ENCODE data around the gene MCF2L2.

MCF2L2 gene

DNA sequence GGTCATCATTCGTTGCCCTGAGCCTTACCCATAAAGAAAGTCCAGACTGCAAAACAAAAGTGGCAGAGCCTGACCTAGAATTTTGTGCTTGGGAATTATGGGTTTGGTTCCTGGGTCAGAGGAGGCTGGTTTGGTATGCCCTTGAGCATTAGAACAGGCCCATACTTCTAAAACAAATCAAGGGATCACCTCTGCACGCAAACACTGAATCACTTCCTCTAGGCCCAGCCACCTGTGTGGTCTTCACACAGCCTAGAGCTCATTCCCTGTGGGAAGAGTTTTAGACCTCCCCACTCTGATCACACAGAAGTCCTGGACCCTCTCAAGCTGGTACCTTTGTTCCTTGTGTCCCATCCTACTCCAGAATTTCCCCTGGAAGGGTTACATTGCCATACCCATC lies 116.0 kb downstream of the MCF2L2 start:
- H3K27ac ChIP-seq: no peak overlapping the region
- no peak for TF ChIP-seq ZFX (IDR thresholded peaks at IDR 0.05; ENCODE audit: borderline replicate concordance)
- TF ChIP-seq, protein P1, sequence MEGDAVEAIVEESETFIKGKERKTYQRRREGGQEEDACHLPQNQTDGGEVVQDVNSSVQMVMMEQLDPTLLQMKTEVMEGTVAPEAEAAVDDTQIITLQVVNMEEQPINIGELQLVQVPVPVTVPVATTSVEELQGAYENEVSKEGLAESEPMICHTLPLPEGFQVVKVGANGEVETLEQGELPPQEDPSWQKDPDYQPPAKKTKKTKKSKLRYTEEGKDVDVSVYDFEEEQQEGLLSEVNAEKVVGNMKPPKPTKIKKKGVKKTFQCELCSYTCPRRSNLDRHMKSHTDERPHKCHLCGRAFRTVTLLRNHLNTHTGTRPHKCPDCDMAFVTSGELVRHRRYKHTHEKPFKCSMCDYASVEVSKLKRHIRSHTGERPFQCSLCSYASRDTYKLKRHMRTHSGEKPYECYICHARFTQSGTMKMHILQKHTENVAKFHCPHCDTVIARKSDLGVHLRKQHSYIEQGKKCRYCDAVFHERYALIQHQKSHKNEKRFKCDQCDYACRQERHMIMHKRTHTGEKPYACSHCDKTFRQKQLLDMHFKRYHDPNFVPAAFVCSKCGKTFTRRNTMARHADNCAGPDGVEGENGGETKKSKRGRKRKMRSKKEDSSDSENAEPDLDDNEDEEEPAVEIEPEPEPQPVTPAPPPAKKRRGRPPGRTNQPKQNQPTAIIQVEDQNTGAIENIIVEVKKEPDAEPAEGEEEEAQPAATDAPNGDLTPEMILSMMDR (IDR thresholded peaks at IDR 0.05): no peak

DNA sequence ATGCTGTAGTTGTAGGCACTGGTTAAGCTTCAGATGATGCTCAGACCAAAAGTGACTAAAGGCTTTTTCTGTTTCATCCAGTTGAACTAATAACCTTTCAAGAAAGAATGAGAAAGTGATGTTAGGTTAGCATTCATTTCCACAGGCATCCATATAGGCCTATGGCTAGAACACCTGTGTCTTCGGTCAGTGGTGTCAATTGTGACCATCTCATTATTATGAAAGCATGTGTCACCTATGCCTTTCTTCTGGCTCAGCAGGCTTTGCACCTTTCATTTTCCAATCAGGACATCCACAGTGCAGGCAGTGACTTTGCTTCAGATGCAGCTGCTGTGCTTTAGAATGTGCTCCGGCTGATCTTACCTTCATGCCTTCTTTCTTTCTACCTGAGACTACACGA lies 117.5 kb downstream of the MCF2L2 start:
- no peak for TF ChIP-seq ZFX (IDR thresholded peaks at IDR 0.05; ENCODE audit: borderline replicate concordance)
- TF ChIP-seq, protein P1 (IDR thresholded peaks at IDR 0.05): no peak
- H3K27ac ChIP-seq: no peak overlapping the region

DNA sequence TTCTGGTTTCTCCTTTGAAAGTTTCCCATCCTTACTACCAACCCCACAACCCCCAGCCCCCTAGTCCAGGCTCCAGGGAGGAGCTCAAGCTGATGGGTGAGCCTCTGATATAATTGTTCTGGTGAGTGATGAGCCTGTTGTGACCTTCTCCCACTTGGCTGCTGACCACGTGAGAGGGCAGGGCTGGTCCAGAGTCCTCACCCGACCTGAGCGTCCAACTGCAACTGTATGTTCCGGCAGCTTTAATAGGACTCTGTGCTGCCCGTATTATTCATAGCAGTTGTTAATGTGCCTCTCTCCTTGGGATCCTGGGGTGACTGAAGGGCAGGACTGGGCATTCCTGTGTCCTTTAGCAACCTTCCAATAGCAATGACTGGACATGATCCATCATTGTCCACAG lies 119.1 kb downstream of the MCF2L2 start:
- TF ChIP-seq, protein P1 (IDR thresholded peaks at IDR 0.05): no peak
- no peak for TF ChIP-seq ZFX (IDR thresholded peaks at IDR 0.05; ENCODE audit: borderline replicate concordance)
- H3K27ac ChIP-seq: no peak overlapping the region

DNA sequence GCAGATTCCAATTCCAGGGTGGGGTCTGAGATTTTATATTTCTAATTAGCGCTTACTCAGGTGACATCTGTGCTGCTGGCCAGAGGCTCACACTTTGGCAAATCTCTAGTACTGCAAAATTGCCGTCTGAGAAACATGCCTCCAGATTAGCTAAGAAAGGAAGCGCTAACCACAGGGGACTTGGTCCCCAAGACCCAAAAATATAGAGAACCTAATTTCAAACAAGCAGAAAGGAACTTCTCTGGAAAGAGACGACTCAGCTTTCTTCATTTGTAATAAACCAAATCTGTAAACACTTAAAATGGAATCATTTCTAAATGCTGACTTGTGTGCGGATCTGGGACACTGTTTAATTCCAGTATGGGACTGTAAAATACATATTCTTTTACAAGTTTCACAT lies 119.7 kb downstream of the MCF2L2 start:
- no peak overlapping the region for H3K27ac ChIP-seq
- no peak for TF ChIP-seq ZFX (IDR thresholded peaks at IDR 0.05; ENCODE audit: borderline replicate concordance)
- TF ChIP-seq, protein P1 (IDR thresholded peaks at IDR 0.05): no peak

DNA sequence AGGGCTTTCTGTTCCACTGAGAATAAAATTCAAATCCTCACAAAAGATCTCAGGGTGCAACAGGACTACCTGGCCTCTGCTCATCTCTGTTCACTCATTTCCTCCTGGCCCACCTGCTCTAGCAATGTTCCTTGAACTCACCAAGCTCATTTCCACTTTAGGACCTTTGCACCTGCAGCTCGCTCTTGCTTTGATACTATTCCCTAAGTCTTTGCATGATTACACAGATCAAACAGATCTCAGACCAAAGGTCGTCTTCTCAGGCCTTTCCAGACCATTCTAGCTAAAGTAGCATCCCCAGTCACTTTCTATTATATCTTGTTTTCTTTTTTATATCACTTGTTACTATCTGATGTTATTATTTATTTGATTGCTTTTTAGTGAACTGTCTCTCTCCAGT lies 120.7 kb downstream of the MCF2L2 start:
- TF ChIP-seq ZFX (IDR thresholded peaks at IDR 0.05; ENCODE audit: borderline replicate concordance): no peak
- TF ChIP-seq, protein P1 (IDR thresholded peaks at IDR 0.05): no peak
- no peak overlapping the region for H3K27ac ChIP-seq

DNA sequence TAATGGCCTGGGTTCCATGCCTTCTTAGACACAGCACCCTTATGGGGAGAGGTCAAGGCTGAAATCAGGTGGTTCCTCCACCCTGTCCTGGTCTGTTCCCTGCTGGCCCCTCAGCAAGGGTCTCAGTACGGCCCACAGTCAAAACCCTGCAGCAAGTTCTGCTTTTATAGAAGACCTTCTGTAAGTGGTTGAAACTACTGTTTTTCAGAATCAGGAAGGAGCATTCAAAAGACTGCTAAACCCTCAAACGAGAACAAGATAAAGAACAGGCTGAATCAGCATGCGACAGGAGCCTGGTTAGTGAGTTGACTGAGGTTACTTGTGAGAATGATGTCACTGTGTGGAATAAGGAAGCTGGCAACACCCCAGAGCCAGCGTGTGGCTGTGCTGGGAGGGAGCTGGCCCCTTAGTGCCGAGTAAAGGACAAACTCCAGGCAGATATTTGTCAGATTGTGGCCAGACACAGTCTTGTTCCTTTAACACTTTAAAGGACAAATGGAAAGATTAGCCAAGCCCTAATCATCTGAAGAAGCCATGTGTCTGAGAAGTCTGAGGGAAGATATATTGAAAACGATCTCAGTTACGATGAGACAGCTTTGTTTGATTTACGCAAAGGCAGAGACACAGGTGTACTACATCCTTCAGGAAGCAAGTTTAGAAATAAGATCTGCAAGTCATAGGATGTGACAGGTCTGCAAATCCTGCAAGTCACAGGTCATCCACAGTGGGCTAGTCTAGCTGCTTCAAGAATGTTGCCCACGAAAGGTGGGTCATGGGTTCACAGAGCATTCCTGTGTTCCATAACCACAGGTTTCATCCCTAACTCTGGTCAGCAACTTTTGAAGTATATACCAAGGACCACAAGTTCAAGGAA lies 121.4 kb downstream of the MCF2L2 start:
- no peak overlapping the region for H3K27ac ChIP-seq
- TF ChIP-seq ZFX (IDR thresholded peaks at IDR 0.05; ENCODE audit: borderline replicate concordance): no peak
- TF ChIP-seq, protein P1 (IDR thresholded peaks at IDR 0.05): no peak

DNA sequence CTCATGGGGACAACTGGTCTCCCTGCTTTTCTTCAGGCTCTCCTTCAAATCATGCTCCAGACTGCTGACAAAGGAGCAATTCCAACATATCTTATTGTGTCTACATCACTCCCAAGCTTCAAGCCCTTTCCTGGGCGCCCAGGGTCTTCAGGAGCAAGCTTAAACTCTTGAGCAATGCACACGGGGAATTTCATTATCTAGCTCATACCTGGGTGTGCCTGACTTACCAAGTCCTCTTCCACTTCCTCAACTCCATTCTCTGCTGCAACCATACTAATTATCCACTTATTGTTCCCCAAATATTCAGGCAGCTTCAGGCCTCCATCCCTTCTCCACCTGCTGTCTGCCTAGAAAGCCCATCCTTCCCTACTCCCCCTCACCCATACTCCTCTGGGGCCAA lies 124.7 kb downstream of the MCF2L2 start:
- TF ChIP-seq, protein P1 (IDR thresholded peaks at IDR 0.05): no peak
- TF ChIP-seq ZFX (IDR thresholded peaks at IDR 0.05; ENCODE audit: borderline replicate concordance): no peak

More for the DNA sequence above, 124.7 kb downstream of the MCF2L2 start:
- no peak overlapping the region for H3K27ac ChIP-seq

All from 22Rv1 (cell line).